Measurements from ENCODE around the gene PHLDA1.
"Not testable (repeated sequence)": the region's sequence is repeated elsewhere in the genome, so short reads cannot be mapped to it uniquely, and the experiment has no call there.

Gene PHLDA1

DNA sequence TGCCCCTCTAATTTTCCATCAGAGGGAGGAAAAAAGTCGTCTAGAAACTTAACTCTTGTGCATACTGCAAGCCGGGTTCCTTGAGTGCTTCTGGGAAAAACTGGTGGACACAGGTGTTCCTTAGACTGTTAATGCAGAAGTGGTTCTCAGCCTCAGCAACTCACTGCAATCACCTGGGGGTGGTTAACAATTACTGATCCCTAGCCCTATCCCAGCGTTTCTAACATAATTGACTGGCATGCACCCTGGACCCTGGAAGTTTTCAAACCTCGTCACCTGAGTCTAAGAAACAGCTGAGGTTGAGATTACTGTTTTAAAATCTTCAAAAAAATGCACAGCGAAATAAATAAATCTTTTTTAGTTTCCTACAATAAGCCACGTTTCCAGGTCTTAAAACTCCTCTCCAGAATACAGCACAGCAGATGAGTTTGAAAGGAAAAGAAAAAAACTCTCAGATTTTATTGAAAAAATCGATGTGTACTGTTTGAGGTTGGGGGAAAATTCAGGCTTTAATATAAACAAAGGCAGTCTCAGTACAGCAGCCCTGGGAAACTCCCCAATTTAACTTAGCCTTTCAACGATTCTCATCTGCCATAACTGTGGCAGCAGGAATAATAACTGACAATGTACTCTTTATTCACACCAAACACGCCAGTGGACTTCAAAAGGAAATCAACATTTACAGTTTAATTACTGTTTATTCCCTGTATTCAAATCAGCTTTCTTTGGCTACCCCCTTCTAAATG, 45.4 kb downstream of the PHLDA1 start:
- no peak for DNase-seq (ENCODE audit: low read depth in 2 of 2, low spot score in 1 of 2)

DNA sequence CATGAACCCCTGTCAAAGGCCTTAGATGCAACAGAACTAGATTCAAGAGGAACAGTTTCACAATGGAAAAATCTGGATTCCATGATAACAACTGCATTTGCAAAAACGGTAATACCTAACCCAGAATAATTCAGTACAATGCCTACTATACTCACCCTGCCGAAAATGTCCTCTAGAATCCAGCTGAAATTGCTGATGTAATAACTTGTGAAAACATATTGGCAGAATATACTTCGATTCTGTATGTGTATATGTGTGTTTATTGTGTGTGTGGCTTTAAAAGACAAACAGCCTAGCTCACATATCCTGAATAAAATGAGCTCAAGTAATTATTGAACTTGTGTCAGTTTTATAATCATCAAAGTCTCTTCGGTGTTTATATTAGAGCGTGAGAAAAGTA, 46.0 kb downstream of the PHLDA1 start:
- DNase-seq (ENCODE audit: low read depth in 2 of 2, low spot score in 1 of 2): no peak

DNA sequence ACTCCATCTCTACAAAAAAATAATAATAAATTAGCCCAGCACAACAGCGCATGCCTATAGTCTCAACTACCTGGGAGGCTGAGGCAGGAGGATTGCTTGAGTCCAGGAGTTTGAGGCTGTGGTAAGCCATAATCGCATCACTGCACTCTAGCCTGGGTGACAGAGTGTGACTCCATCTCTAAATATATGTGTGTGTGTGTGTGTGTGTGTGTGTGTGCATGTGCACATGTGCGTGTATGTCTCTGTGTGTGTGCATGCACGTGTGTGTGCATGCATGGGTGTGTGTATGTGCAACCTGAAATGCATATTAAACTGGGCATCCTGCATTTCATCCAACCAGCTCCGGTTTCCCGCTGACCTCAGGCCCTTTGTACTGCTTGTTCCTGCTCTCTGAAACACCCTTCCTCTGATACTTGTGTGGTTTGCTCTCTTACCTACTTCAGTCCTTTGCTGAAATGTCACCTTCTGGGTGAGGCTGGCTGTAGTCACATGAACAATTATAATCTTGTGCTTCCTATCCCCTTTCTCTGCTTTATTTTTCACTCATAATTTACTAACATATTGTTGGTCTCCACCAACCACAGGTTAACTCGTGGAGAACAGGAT, 46.9 kb downstream of the PHLDA1 start:
- no peak for DNase-seq (ENCODE audit: low read depth in 2 of 2, low spot score in 1 of 2)

DNA sequence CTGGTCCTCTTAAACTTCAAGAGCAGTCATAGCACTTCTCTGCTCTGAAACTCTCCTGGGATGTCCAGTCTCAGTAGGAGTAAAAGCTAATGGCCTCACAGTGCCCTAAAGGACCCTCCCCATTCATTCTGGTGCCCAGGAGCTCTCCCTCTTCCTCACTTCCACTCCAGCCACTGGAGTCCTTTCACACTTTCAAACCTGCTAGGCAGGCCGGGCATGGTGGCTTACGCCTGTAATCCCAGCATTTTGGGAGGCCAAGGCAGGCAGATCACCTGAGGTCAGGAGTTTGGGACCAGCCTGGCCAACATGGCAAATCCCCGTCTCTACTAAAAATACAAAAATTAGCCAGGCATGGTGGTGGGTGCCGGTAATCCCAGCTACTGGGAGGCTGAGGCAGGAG, 47.7 kb downstream of the PHLDA1 start:
- not testable (repeated sequence) for DNase-seq (ENCODE audit: low read depth in 2 of 2, low spot score in 1 of 2)

DNA sequence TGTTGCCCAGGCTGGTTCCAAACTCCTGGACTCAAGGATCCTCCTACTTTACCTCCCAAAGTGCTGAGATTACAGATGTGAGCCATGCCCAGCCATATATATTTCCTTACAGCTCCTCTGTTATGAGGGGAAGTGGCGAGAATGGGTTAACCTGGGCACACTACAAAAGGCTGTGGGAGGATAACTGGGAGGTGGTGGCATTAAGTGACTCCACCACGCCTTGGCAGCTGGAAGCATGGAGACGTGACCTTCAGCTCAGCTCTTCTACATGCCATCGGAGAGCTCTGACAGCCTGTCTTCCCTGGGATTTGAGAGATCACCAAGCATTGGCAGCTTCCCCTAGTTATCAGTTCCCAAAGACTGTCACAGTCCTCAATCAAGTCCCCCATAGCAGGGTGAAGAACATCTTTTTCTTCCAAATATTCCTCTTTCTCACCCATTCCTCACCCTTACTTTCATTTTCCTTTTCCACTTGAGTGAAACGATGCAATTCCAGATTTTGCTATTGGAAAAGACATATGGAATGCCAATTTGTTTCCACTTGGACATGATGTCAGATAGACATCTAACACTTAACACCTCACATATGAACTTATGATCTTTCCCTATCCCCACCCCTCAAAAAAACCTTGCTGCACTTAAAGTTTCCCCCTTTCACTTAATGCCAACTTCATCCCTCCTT, 48.5 kb downstream of the PHLDA1 start:
- DNase-seq (ENCODE audit: low read depth in 2 of 2, low spot score in 1 of 2): no peak

DNA sequence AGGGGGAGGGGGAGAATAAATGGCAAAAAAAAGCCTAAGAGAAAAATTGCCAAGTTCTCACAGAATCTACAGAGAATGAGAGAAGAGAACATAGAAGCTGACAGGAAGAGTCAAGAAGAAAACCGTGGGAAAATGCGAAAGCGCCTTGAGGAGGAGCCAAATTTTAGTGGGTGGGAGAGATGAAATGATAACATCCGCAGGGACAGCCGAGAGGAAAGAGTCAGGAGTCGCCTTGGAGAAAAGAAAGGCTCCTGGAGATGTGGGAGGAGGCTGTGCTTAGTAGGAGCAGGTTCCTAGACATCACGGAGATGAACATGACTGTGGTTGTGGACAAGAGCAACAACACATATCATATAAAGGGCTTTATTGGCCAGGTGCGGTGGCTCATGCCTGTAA, 49.4 kb downstream of the PHLDA1 start:
- no peak for DNase-seq (ENCODE audit: low read depth in 2 of 2, low spot score in 1 of 2)

DNA sequence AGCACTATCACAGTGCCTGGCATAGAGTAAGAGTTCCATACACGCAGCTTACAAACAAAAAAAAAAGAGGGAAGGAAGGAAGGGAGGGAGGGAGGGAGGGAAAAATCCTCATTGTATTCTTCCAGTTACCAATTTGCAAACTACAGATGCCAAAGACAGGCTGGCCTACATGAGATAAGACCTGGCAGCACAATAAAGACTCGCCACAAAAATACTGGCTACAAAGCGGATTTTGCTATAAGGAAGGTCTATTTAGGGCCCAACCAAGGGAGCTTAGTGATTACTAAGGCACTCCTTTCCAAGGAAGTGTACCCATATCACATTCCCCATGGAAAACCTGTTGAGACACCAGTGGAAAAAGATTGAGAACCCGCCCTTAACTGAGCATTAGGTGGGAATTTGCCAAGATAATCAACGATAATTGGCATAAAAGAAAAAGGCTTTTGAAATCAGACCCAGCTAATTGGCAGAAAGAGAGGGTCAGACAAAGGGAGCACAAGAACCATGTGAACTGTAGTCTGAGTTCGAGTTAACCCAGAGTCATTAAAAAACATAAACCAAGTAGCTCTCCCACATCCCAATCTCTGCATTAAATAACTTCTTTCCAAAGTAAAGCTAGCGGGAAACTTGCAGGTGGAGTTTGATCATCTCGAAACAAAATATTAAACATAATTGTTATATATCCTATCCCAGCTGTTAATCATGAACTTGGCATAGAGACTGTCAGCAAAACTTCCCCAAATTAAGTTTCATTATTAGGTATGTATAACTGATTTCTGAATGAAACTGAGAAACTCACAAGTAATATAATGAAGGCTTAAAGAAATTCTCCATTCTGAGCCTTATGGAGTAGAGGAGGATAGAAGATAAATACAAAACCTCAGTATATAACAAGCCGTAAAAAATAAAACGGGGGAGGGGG, 50.1 kb downstream of the PHLDA1 start:
- no peak for DNase-seq (ENCODE audit: low read depth in 2 of 2, low spot score in 1 of 2)

DNA sequence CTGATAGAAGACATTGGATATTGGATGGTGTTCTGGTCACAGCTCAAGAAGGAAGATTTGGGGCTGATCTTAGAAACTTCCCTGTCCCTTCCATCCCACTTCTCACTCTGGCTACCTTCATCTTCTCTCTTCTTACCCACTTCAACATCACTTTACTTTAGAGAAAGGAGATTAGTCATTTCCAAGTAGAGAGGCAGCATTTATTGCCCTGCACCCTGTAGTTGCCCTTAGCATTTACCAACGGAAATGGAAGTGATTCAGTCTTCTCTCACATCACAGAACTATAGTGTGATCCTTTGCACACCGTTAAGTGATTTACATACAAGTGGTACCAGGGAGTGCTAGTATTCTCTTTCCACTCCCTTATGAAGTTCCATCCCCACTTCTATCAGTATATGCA, 52.4 kb downstream of the PHLDA1 start:
- no peak for DNase-seq (ENCODE audit: low read depth in 2 of 2, low spot score in 1 of 2)

DNA sequence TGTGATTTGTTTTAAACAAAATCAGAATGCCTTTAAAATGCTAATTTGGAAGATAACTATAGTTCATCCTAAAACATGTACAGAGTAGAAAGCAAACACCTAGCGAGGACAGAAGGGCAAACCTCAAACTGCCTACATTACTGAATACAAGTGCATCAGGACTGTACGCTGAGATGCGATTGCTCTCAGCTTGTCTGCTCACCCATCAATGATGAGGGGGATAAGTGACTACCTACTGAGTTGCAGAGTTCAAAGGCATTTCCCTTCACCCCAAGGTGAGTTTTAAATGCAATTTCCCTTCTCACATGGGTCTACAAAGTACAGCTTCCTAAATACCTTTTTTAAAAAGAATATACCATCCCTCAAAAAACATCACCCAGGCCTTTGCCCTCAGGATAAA, 52.9 kb downstream of the PHLDA1 start:
- peak in 1 of 2 donors; percentile 6 for DNase-seq (ENCODE audit: low read depth in 2 of 2, low spot score in 1 of 2)

DNA sequence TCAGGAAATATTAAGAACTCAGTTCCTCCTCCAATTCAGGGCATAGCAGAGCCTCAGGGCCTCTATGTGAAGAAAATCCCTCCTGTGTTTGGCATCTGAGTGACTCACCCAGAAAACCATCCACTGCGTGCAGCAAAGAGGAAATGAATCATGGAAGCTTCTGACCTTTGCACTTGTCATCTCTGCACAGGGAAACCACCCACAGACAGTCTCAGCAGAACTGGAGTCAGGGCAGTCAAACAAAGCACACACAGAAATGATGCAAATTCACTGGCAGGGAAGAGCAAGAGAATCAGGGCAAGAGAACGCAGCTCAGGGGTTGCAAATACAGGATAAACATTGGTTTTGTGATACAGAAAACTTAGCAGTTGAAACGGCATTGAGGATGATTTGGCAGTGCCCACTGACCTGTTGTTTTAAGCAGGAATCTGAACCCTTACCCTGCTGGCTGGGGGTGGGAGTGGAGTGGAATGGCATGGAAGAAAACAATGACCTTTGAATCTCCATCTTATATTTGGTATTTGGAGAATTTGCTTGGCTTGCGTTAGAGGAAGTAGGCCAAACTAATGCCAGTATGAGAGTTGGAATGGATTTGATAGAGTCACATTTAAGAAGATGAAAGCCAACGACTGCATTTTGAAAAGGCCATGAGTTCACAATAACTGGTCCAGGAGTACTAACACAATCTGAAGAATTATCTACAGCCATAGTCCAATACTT, 53.5 kb downstream of the PHLDA1 start:
- peak; percentile 49 to 65 for DNase-seq (ENCODE audit: low read depth in 2 of 2, low spot score in 1 of 2)

DNA sequence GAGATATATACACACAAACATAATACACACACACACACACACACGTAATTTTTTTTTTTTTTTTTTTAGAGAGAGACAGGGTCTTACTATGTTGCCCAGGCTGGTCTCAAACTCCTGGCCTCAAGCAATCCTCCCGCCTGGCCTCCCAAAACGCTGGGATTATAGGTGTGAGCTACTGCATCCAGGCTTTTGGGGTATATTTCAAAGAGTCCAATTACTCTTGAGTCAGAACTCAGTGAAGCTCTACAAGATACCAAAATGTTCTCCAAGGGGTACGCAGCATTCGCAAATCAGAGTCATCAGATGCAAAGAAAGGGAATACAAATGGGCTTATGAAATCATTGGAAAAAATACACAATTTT, 54.0 kb downstream of the PHLDA1 start:
- no peak for DNase-seq (ENCODE audit: low read depth in 2 of 2, low spot score in 1 of 2)

DNA sequence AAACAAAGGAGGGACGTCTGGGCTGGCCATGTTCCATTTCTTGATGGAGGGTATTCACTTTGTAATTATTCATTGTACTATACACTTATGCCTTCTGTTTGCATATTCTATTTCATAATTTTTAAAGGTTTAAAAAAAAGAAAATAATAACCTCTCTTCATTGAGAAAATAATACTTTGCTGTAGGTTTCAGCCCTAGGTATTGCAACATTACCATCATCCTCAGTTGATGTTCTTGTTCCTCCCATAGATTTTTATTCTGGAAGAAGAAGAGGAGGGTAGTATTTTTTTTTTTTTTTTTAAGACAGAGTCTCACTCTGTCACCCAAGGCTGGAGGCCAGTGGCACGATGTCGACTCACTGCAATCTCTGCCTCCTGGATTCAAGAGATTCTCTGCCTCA, 54.7 kb downstream of the PHLDA1 start:
- DNase-seq (ENCODE audit: low read depth in 2 of 2, low spot score in 1 of 2): no peak

DNA sequence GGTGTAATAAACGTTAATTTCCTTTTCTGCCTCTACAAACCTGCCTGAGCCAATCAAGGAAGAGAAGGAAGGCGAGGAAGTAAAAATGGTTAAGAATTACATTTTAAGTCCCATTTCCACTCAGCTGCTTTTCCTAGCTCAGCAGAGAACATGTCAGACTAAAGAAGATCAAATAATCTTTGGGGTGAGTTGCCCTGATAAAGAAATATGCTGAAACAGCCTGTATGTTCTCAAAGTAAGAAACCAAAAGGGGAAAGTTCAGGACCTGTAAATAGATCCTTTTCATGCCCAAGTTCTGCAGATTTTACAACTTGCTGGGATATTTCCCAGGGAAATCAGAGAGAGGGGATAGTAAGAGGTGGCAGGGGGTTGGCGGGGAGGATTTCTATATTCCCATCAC, 55.5 kb downstream of the PHLDA1 start:
- no peak for DNase-seq (ENCODE audit: low read depth in 2 of 2, low spot score in 1 of 2)

DNA sequence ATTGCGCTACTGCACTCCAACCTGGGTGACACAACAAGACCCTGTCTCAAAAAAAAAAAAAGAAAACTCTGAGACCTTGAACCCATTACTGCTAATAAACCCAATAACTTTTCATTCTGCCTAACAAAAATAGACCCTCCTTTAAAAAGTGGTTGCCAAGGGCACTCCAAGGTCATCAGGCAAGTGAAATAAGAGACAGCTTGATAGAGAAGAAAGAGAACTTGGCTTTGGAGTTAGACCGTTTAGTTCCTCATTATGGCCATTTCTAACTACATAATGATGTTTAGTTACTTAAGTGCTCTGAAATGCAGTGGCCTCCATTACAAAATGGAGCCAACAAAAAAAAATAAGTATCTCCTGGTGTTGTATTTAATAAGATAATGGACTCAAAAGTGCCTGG, 55.9 kb downstream of the PHLDA1 start:
- DNase-seq (ENCODE audit: low read depth in 2 of 2, low spot score in 1 of 2): no peak
